Endothelial cell of umbilical vein (primary cell): ENCODE measurements around the gene SPTB.

Experiments
- CTCF ChIP-seq, 2 donors: IDR thresholded peaks; 1 replicate in 1 of 2; 2 replicates in 1 of 2; pipeline ENCODE4 v1.5.1; 2011; ENCODE audit warnings: low read length in 2 of 2, mild to moderate bottlenecking in 2 of 2, moderate library complexity in 2 of 2, control low read depth in 1 of 2, inconsistent platforms in 1 of 2, low read depth in 1 of 2; ENCODE audit not compliant: insufficient read depth in 1 of 2; ENCODE audit errors: extremely low read depth in 1 of 2
- EZH2 ChIP-seq: IDR thresholded peaks from 2 replicates; pipeline ENCODE4 v1.6.1; 2012; ENCODE audit warnings: borderline replicate concordance, low read depth, mild to moderate bottlenecking, moderate library complexity, low read length, inconsistent platforms; ENCODE audit not compliant: severe bottlenecking
- JUN ChIP-seq: IDR thresholded peaks from 2 replicates; pipeline ENCODE4 v1.6.1; 2011; ENCODE audit warnings: borderline replicate concordance, low read depth; ENCODE audit not compliant: insufficient read length, insufficient read depth
- MAX ChIP-seq: IDR thresholded peaks from 2 replicates; pipeline ENCODE4 v1.6.1; 2011; ENCODE audit not compliant: insufficient read depth, insufficient read length
- POLR2A ChIP-seq: IDR thresholded peaks from 2 replicates; pipeline ENCODE4 v1.6.1; 2012; ENCODE audit warnings: low read depth, mild to moderate bottlenecking, control low read depth, low read length
- POLR2AphosphoS5 ChIP-seq: IDR thresholded peaks from 2 replicates; pipeline ENCODE4 v1.6.1; 2012; ENCODE audit warnings: low read depth, mild to moderate bottlenecking, control low read depth, low read length, moderate library complexity; ENCODE audit not compliant: insufficient read depth

- no peak for TF ChIP-seq EZH2
- TF ChIP-seq POLR2AphosphoS5: no peak
- TF ChIP-seq CTCF (IDR thresholded peaks at IDR 0.05; ENCODE audit: extremely low read depth in 1 of 2, insufficient read depth in 1 of 2, low read depth in 1 of 2, low read length in 2 of 2): no peak
- TF ChIP-seq POLR2A: no peak
- no peak for TF ChIP-seq MAX
- no peak for TF ChIP-seq JUN
These were observed 123.9 kb downstream of the SPTB start for GRCh38 chr14:64755781-64756221.
